ENCODE measurements around the gene FCAR. TPM values are rescaled to one million over a fixed set of nuclear protein-coding genes. Genes with fewer than 3 reads are reported as not detected.

The FCAR gene
- total RNA-seq = not detected in 2 replicates

GRCh38 chr19:54873990-54874389 is at the start of gene FCAR:
TSS of gene FCAR (plus strand) at chr19:54874235. CDS start at chr19:54874290, 55 bp downstream.

GRCh38 chr19:54832496-54832895 is 41.5 kb upstream of the FCAR start, which contains the start of gene KIR2DS4:
TSS of gene KIR2DS4 (plus strand) at chr19:54832676.

GRCh38 chr19:54850061-54850640 is 23.9 kb upstream of the FCAR start, which contains the start of gene KIR3DL2:
TSS of gene KIR3DL2 (plus strand) at chr19:54850443. CDS start at chr19:54850476, 33 bp downstream.

GRCh38 chr19:54905803-54906511 is 31.9 kb downstream of the FCAR start, which contains the start of gene NCR1:
TSS of gene NCR1 (plus strand) at chr19:54906148. CDS start at chr19:54906188, 40 bp downstream.

Small RNA genes lying within 50 kb of the gene (small RNA-seq; reads per million reads assigned to genes)
- 0.66 reads per million, percentile 6 among the genes with 10 or more reads in this experiment for gene RNU6-222P

Other genes starting within 250 kb of the FCAR start
- not detected in 2 replicates for gene LILRB1, start 243.8 kb upstream of the FCAR start, total RNA-seq
- gene LILRB4, start 211.2 kb upstream of the FCAR start, total RNA-seq = not detected in 2 replicates
- not detected in 2 replicates for gene KIR3DL3, start 149.8 kb upstream of the FCAR start, total RNA-seq
- gene KIR2DL3, start 135.7 kb upstream of the FCAR start, total RNA-seq = not detected in 2 replicates
- gene KIR2DL1, start 104.4 kb upstream of the FCAR start, total RNA-seq = not detected in 2 replicates
- not detected in 2 replicates for gene KIR2DL4, start 70.6 kb upstream of the FCAR start, total RNA-seq
- not detected in 2 replicates for gene KIR3DL1, start 57.8 kb upstream of the FCAR start, total RNA-seq
- gene KIR2DS4, start 41.6 kb upstream of the FCAR start, total RNA-seq = not detected in 2 replicates
- gene KIR3DL2, start 23.8 kb upstream of the FCAR start, total RNA-seq = not detected in 2 replicates
- gene NCR1, start 31.9 kb downstream of the FCAR start, total RNA-seq = not detected in 2 replicates
- gene NLRP7, start 73.3 kb downstream of the FCAR start, total RNA-seq = not detected in 2 replicates
- gene NLRP2, start 92.1 kb downstream of the FCAR start, total RNA-seq = under 0.01 TPM in 1 of 2 replicates, not detected in the other
- not detected in 2 replicates for gene GP6, start 164.0 kb downstream of the FCAR start, total RNA-seq
- 8.4 and 12.6 TPM in 2 replicates for gene RDH13, start 188.9 kb downstream of the FCAR start, total RNA-seq
- 0.36 and 0.65 TPM in 2 replicates for gene EPS8L1, start 201.6 kb downstream of the FCAR start, total RNA-seq
- gene PPP1R12C, start 243.4 kb downstream of the FCAR start, total RNA-seq = 57.2 and 64.6 TPM in 2 replicates

Measured in hair follicle dermal papilla cell (primary cell).